Mesenchymal stem cell (in vitro differentiated cells and primary cell): Measurements from ENCODE around the gene ECSCR. TPM values are rescaled to one million over a fixed set of nuclear protein-coding genes. Genes with fewer than 3 reads are reported as not detected.
"Not testable (repeated sequence)": the region's sequence is repeated elsewhere in the genome, so short reads cannot be mapped to it uniquely, and the experiment has no call there.

Experiments
- DNase-seq: peaks from one replicate; pipeline ENCODE4 v3.0.0-alpha.2; 2013
- H2AFZ ChIP-seq: one replicate; pipeline ENCODE4 v1.6.1; 2013; ENCODE audit warnings: low read depth, mild to moderate bottlenecking, control low read depth, inconsistent platforms, low read length, moderate library complexity
- H2AK5ac ChIP-seq: 2 replicates; pipeline ENCODE4 v1.6.1; 2013; ENCODE audit warnings: low read length, moderate library complexity, mild to moderate bottlenecking, inconsistent platforms; ENCODE audit not compliant: severe bottlenecking
- H2BK120ac ChIP-seq: one replicate; pipeline ENCODE4 v1.6.1; 2013; ENCODE audit warnings: low read depth, mild to moderate bottlenecking, inconsistent platforms, low read length, moderate library complexity
- H2BK12ac ChIP-seq, 2 experiments: one replicate each; pipeline ENCODE4 v1.6.1; 2013; ENCODE audit warnings: inconsistent platforms in 2 of 2, low read length in 2 of 2, mild to moderate bottlenecking in 2 of 2, moderate library complexity in 2 of 2, control low read depth in 1 of 2
- H2BK15ac ChIP-seq: one replicate; pipeline ENCODE4 v1.6.1; 2013; ENCODE audit warnings: mild to moderate bottlenecking, low read depth, inconsistent platforms; ENCODE audit not compliant: poor library complexity, severe bottlenecking
- H2BK5ac ChIP-seq: 2 replicates; pipeline ENCODE4 v1.6.1; 2013; ENCODE audit warnings: low read depth, mild to moderate bottlenecking, low read length, control low read depth, inconsistent platforms; ENCODE audit not compliant: poor library complexity, severe bottlenecking
- H3K14ac ChIP-seq, 2 experiments: one replicate each; pipeline ENCODE4 v1.6.1; 2013; ENCODE audit warnings: inconsistent platforms in 2 of 2, low read length in 2 of 2, control low read depth in 1 of 2, mild to moderate bottlenecking in 1 of 2, moderate library complexity in 1 of 2
- H3K18ac ChIP-seq, 2 experiments: one replicate each; pipeline ENCODE4 v1.6.1; 2013; ENCODE audit warnings: inconsistent platforms in 2 of 2, low read length in 2 of 2, control low read depth in 1 of 2, low read depth in 1 of 2, mild to moderate bottlenecking in 1 of 2
- H3K23ac ChIP-seq, 2 experiments: one replicate each; pipeline ENCODE4 v1.6.1; 2013; ENCODE audit warnings: inconsistent platforms in 2 of 2, low read length in 2 of 2, mild to moderate bottlenecking in 2 of 2, moderate library complexity in 2 of 2, control low read depth in 1 of 2
- H3K27ac ChIP-seq: 2 replicates; pipeline ENCODE4 v1.5.1; 2013; ENCODE audit warnings: mild to moderate bottlenecking, moderate library complexity, low read length, control low read depth, inconsistent platforms; ENCODE audit not compliant: poor library complexity, severe bottlenecking
- H3K27me3 ChIP-seq, 2 experiments: 2 replicates each; pipeline versions ENCODE4 v1.6.1 to v1.7.0; 2013; ENCODE audit warnings: low read length in 2 of 2, mild to moderate bottlenecking in 2 of 2, moderate library complexity in 2 of 2, control low read depth in 1 of 2, inconsistent platforms in 1 of 2; ENCODE audit not compliant: control insufficient read depth in 1 of 2, insufficient read depth in 1 of 2
- H3K36me3 ChIP-seq, 2 experiments: 2 replicates each; pipeline versions ENCODE4 v1.6.1 to v1.7.0; 2013; ENCODE audit warnings: low read length in 2 of 2, control low read depth in 1 of 2, inconsistent platforms in 1 of 2, low read depth in 1 of 2, mild to moderate bottlenecking in 1 of 2; ENCODE audit not compliant: insufficient read depth in 2 of 2, control insufficient read depth in 1 of 2
- H3K4ac ChIP-seq, 2 experiments: one replicate each; pipeline ENCODE4 v1.6.1; 2013; ENCODE audit warnings: inconsistent platforms in 2 of 2, low read length in 2 of 2, mild to moderate bottlenecking in 2 of 2, moderate library complexity in 2 of 2, control low read depth in 1 of 2, low read depth in 1 of 2
- H3K4me1 ChIP-seq: 2 replicates; pipeline ENCODE4 v1.6.1; 2013; ENCODE audit warnings: low read depth, low read length, control low read depth; ENCODE audit not compliant: control insufficient read depth, insufficient read depth
- H3K4me2 ChIP-seq: 2 replicates; pipeline ENCODE4 v1.6.1; 2013; ENCODE audit warnings: low read length, mild to moderate bottlenecking, inconsistent platforms; ENCODE audit not compliant: poor library complexity, severe bottlenecking
- H3K4me3 ChIP-seq, 2 experiments: 2 replicates each; pipeline versions ENCODE4 v1.5.1 to v1.7.0; 2013; ENCODE audit warnings: low read length in 2 of 2, mild to moderate bottlenecking in 2 of 2, control low read depth in 1 of 2, low read depth in 1 of 2; ENCODE audit not compliant: insufficient read depth in 1 of 2
- H3K79me1 ChIP-seq: replicated peaks from 2 replicates; pipeline ENCODE4 v1.6.1; 2013; ENCODE audit warnings: mild to moderate bottlenecking, control low read depth, low read length, inconsistent platforms; ENCODE audit not compliant: poor library complexity, severe bottlenecking
- H3K9ac ChIP-seq: 2 replicates; pipeline ENCODE4 v1.7.0; 2013; ENCODE audit warnings: mild to moderate bottlenecking, low read length, moderate library complexity
- H3K9me3 ChIP-seq: 2 replicates; pipeline ENCODE4 v1.7.0; 2013; ENCODE audit warnings: mild to moderate bottlenecking, low read length; ENCODE audit not compliant: control insufficient read depth
- H4K8ac ChIP-seq: one replicate; pipeline ENCODE4 v1.6.1; 2013; ENCODE audit warnings: inconsistent platforms, mild to moderate bottlenecking, low read length, moderate library complexity
- H4K91ac ChIP-seq: one replicate; pipeline ENCODE4 v1.6.1; 2013; ENCODE audit warnings: mild to moderate bottlenecking, low read length, inconsistent platforms
- WGBS: methylation state at CpG from one replicate; pipeline ENCODE4 v1.1.7; 2013; ENCODE audit warnings: mixed read lengths; 5-methylcytosine and 5-hydroxymethylcytosine counted together
- polyA plus RNA-seq, 2 experiments: library from polyadenylated mRNA; stranded (reverse); fragments of 200-250 nt; gene quantifications; one replicate each; pipeline ENCODE4 v1.2.3, GENCODE V29; 2013

The ECSCR gene
- 0.30 TPM for polyA plus RNA-seq (2013, experiment 1 of 2)
- 0.49 TPM for polyA plus RNA-seq (2013, experiment 2 of 2)

GRCh38 chr5:139462586-139463276, at the start of gene ECSCR:
Gene ECSCR, minus strand, starts transcription at chr5:139462743. Its CDS starts 73 bp downstream, at chr5:139462670.
- no peak within 1 kb of the TSS for H3K18ac ChIP-seq
- DNase-seq: no peak
- H2AK5ac ChIP-seq: peak within 1 kb of the TSS; percentile 74
- peak within 1 kb of the TSS in 1 of 2 experiments; percentile 29 for H3K4me3 ChIP-seq
- peak within 1 kb of the TSS; percentile 46 for H2AFZ ChIP-seq
- H2BK5ac ChIP-seq: no peak within 1 kb of the TSS
- H2BK15ac ChIP-seq: no peak within 1 kb of the TSS
- no peaks in the 10 kb centered on the region for H3K27me3 ChIP-seq
- peaks cover 24% of the 10 kb centered on the region for H3K4me1 ChIP-seq
- peak within 1 kb of the TSS; percentile 57 for H4K8ac ChIP-seq
- no peak within 1 kb of the TSS for H3K4ac ChIP-seq
- H3K9me3 ChIP-seq: no peaks in the 10 kb centered on the region
- no peak within 1 kb of the TSS for H2BK120ac ChIP-seq
- H3K4me2 ChIP-seq: no peak within 1 kb of the TSS
- H3K79me1 ChIP-seq: no peaks in the 10 kb centered on the region
- peak within 1 kb of the TSS; percentile 34 for H4K91ac ChIP-seq
- H3K14ac ChIP-seq: no peak within 1 kb of the TSS
- H3K23ac ChIP-seq: no peak within 1 kb of the TSS
- H3K9ac ChIP-seq: peak within 1 kb of the TSS; percentile 18
- peak within 1 kb of the TSS; percentile 37 to 49 for H2BK12ac ChIP-seq
- H3K36me3 ChIP-seq: no peaks in the 10 kb centered on the region
- WGBS: 81% methylated on average over 8 of the region's 10 CpGs
- peak within 1 kb of the TSS; percentile 14 for H3K27ac ChIP-seq

GRCh38 chr5:139504722-139505121, 42.2 kb upstream of the ECSCR start:
- H4K91ac ChIP-seq, H2AK5ac ChIP-seq, H3K9ac ChIP-seq, H2BK15ac ChIP-seq, H2BK12ac ChIP-seq, H3K4me3 ChIP-seq, H4K8ac ChIP-seq, H2AFZ ChIP-seq, H3K4ac ChIP-seq, H3K4me2 ChIP-seq, H3K4me1 ChIP-seq, H3K36me3 ChIP-seq, H3K27ac ChIP-seq, H3K27me3 ChIP-seq, H3K79me1 ChIP-seq, H3K14ac ChIP-seq, H2BK5ac ChIP-seq, H2BK120ac ChIP-seq, DNase-seq, H3K23ac ChIP-seq, H3K18ac ChIP-seq, H3K9me3 ChIP-seq: not testable (repeated sequence)
- WGBS: 74% methylated on average over 5 of the region's 5 CpGs

- not testable (repeated sequence) for H3K9me3 ChIP-seq, H3K18ac ChIP-seq, H3K9ac ChIP-seq, H3K36me3 ChIP-seq, H4K91ac ChIP-seq, H2BK5ac ChIP-seq, H3K79me1 ChIP-seq, H2BK120ac ChIP-seq, H3K23ac ChIP-seq, H2BK12ac ChIP-seq, H3K4me1 ChIP-seq, H3K14ac ChIP-seq, H2BK15ac ChIP-seq, H3K4me3 ChIP-seq, H4K8ac ChIP-seq, H2AK5ac ChIP-seq, H3K27ac ChIP-seq, H3K27me3 ChIP-seq, DNase-seq, H3K4me2 ChIP-seq, H3K4ac ChIP-seq
- peak overlapping the region; percentile 39 for H2AFZ ChIP-seq
- WGBS: 54% methylated on average over 15 of the region's 15 CpGs
Observed at GRCh38 chr5:139503879-139504278, 41.3 kb upstream of the ECSCR start.

GRCh38 chr5:139503036-139503817, 40.7 kb upstream of the ECSCR start:
- not testable (repeated sequence) for H3K27me3 ChIP-seq, H3K4ac ChIP-seq, H4K91ac ChIP-seq, H2AFZ ChIP-seq, H3K14ac ChIP-seq, H2BK15ac ChIP-seq, H2BK12ac ChIP-seq, H3K4me2 ChIP-seq, H3K4me3 ChIP-seq, H3K9ac ChIP-seq, DNase-seq, H2AK5ac ChIP-seq, H3K23ac ChIP-seq, H2BK5ac ChIP-seq, H3K18ac ChIP-seq, H3K27ac ChIP-seq, H3K36me3 ChIP-seq, H3K9me3 ChIP-seq, H2BK120ac ChIP-seq, H4K8ac ChIP-seq, H3K4me1 ChIP-seq, H3K79me1 ChIP-seq
- WGBS: 88% methylated on average over 15 of the region's 15 CpGs
